ENCODE results near the gene ATP6V0B.

The ATP6V0B gene

GRCh38 chr1:43978264-43978550 is 3.4 kb downstream of the ATP6V0B start:
- H2AFZ ChIP-seq (ENCODE audit: low read depth, low read length), result no peak overlapping the region
- peak overlapping the region; percentile 76 for H3K4me3 ChIP-seq (ENCODE audit: low read length)

DNA sequence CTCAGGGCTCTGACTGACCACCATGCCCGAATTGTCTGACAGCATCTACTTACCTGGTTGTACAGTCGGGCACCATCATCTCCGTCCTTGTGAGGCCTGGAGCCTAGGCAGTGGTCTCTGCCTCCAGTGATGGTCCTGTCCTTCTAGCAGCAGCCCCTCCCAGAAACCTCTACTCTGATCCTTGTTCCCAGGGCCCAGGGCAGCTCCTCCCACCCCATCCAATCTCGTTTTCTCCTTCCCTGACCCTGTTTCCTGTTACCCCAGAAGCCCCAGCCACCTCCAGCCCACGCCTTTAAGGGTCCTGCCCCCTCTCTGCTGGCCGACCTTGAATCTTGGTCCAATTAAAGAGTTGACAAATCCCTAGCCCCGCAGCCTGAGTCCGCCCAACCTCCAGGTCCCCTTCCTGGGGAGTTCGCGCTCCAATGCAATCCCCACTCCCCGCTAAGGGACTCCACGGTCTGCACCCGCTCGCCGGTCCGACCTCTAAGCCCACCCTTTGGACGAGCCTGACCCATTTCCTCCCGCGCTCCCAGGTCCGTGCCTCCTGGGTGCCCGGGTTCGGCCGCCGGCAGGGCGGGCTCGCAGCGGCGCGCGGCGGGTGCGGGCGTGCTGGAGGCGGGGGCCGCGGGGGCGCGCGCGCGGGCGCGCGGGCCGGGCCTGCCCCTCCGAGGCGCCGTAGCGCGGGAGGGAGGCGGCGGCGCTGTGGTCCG is 3.9 kb downstream of the ATP6V0B start, which contains the start of gene B4GALT2:
TSS of gene B4GALT2 (plus strand) at position 660 of the 710 bp plus-strand sequence. CDS start 1,951 bp downstream, outside the sequence.
- Histone ChIP-seq H3K4me1 (ENCODE audit: insufficient read depth, low read length) (peaks cover 53% of the 10 kb centered on the region), H3K4me3 (ENCODE audit: low read length) (peak within 1 kb of the TSS; percentile 76), H2AFZ (ENCODE audit: low read depth, low read length) (peak within 1 kb of the TSS; percentile 23), H3K9me3 (ENCODE audit: low read length) (no peaks in the 10 kb centered on the region), H3K36me3 (ENCODE audit: insufficient read depth, low read length) (peaks cover 41% of the 10 kb centered on the region), H3K27me3 (ENCODE audit: insufficient read depth, low read length) (no peaks in the 10 kb centered on the region)

More at GRCh38 chr1:43978264-43978550, 3.4 kb downstream of the ATP6V0B start:
- Histone ChIP-seq H3K36me3 (ENCODE audit: insufficient read depth, low read length) (peaks cover 37% of the 10 kb centered on the region), H3K4me1 (ENCODE audit: insufficient read depth, low read length) (peaks cover 53% of the 10 kb centered on the region), H3K9me3 (ENCODE audit: low read length) (no peaks in the 10 kb centered on the region), H3K27me3 (ENCODE audit: insufficient read depth, low read length) (no peaks in the 10 kb centered on the region)

DNA sequence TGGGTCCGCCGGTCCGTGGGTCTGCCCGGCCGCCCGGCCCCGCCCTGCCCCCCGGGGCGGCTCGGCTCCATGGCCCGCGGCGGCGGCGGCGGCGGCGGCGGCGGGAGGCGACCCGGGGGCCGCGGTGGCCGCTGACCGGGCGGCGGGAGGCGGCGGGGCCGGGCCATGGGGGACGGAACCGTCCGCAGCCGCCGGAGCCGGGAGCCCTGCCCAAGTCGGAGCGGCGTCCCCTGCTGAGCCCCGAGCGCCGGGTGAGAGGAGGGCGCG is 4.4 kb downstream of the ATP6V0B start:
- peak overlapping the region; percentile 76 for H3K4me3 ChIP-seq (ENCODE audit: low read length)
- no peaks in the 10 kb centered on the region for H3K9me3 ChIP-seq (ENCODE audit: low read length)
- peaks cover 45% of the 10 kb centered on the region for H3K36me3 ChIP-seq (ENCODE audit: insufficient read depth, low read length)
- H2AFZ ChIP-seq (ENCODE audit: low read depth, low read length), result no peak overlapping the region
- H3K4me1 ChIP-seq (ENCODE audit: insufficient read depth, low read length), result peaks cover 50% of the 10 kb centered on the region
- H3K27me3 ChIP-seq (ENCODE audit: insufficient read depth, low read length), result no peaks in the 10 kb centered on the region

DNA sequence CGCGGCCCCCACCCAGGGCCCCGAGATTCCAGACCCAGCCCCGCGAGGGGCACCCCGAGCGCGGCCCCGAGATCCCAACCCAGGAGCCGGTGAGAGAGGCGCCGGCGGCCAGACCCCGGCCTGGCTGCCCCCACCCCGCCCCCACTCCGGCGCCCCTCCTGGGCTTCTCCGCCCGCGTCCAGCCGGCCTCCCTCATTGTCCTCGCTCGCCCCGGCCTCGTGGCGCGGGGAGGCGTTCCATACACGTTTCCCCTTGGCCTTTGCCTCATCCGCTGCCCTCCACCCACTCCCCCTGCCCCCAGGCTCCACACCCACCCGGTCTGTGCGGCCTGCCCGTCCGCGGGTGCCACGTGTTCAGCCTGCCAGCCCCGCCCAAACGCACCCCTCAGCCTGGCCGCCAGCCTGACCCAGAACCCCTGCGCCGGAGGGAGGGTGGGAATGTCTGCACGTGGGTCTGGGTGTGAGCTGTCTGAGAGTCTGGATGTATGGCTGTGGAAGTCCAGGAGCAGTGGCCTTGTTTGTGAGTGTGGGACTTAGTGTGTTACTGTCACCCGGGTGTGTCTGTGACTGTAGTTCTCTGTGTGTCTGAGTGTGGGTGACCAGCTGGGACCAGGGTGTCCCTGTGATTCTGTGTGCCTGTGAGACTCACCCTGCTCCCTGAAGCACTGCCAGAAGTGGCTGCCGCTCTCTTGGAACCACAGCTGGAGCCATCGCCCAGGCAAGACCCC is 4.9 kb downstream of the ATP6V0B start:
- Histone ChIP-seq H3K4me1 (ENCODE audit: insufficient read depth, low read length) (peaks cover 46% of the 10 kb centered on the region), H3K9me3 (ENCODE audit: low read length) (no peaks in the 10 kb centered on the region), H2AFZ (ENCODE audit: low read depth, low read length) (peak overlapping the region; percentile 23), H3K36me3 (ENCODE audit: insufficient read depth, low read length) (peaks cover 50% of the 10 kb centered on the region), H3K4me3 (ENCODE audit: low read length) (peak overlapping the region; percentile 76), H3K27me3 (ENCODE audit: insufficient read depth, low read length) (no peaks in the 10 kb centered on the region)

- H3K27me3 ChIP-seq (ENCODE audit: insufficient read depth, low read length), result no peaks in the 10 kb centered on the region
- peaks cover 56% of the 10 kb centered on the region for H3K36me3 ChIP-seq (ENCODE audit: insufficient read depth, low read length)
Observed at GRCh38 chr1:43980255-43981134, 5.7 kb downstream of the ATP6V0B start.

DNA sequence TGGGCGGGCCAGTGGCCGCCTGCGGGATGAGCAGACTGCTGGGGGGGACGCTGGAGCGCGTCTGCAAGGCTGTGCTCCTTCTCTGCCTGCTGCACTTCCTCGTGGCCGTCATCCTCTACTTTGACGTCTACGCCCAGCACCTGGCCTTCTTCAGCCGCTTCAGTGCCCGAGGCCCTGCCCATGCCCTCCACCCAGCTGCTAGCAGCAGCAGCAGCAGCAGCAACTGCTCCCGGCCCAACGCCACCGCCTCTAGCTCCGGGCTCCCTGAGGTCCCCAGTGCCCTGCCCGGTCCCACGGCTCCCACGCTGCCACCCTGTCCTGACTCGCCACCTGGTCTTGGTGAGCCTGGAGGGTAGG is 6.4 kb downstream of the ATP6V0B start:
- Histone ChIP-seq H3K9me3 (ENCODE audit: low read length) (no peaks in the 10 kb centered on the region), H3K4me3 (ENCODE audit: low read length) (no peak overlapping the region), H2AFZ (ENCODE audit: low read depth, low read length) (no peak overlapping the region), H3K27me3 (ENCODE audit: insufficient read depth, low read length) (no peaks in the 10 kb centered on the region), H3K4me1 (ENCODE audit: insufficient read depth, low read length) (peaks cover 38% of the 10 kb centered on the region), H3K36me3 (ENCODE audit: insufficient read depth, low read length) (peaks cover 62% of the 10 kb centered on the region)

More at GRCh38 chr1:43980255-43981134, 5.7 kb downstream of the ATP6V0B start:
- Histone ChIP-seq H3K4me3 (ENCODE audit: low read length) (peak overlapping the region; percentile 76), H3K4me1 (ENCODE audit: insufficient read depth, low read length) (peaks cover 44% of the 10 kb centered on the region), H2AFZ (ENCODE audit: low read depth, low read length) (no peak overlapping the region), H3K9me3 (ENCODE audit: low read length) (no peaks in the 10 kb centered on the region)

DNA sequence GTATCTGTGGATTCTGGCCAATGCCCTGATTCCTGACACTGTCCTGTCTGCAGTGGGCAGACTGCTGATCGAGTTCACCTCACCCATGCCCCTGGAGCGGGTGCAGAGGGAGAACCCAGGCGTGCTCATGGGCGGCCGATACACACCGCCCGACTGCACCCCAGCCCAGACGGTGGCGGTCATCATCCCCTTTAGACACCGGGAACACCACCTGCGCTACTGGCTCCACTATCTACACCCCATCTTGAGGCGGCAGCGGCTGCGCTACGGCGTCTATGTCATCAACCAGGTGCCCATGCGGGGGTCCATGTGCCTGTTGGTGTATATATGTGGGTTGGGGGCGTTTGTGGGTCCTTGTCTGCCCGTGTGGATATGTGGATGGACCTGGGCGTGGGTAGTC is 6.9 kb downstream of the ATP6V0B start:
- H3K9me3 ChIP-seq (ENCODE audit: low read length), result no peaks in the 10 kb centered on the region
- peaks cover 61% of the 10 kb centered on the region for H3K36me3 ChIP-seq (ENCODE audit: insufficient read depth, low read length)
- H3K27me3 ChIP-seq (ENCODE audit: insufficient read depth, low read length), result no peaks in the 10 kb centered on the region
- H3K4me3 ChIP-seq (ENCODE audit: low read length), result no peak overlapping the region
- peaks cover 33% of the 10 kb centered on the region for H3K4me1 ChIP-seq (ENCODE audit: insufficient read depth, low read length)
- H2AFZ ChIP-seq (ENCODE audit: low read depth, low read length), result no peak overlapping the region

- no peak overlapping the region for H2AFZ ChIP-seq (ENCODE audit: low read depth, low read length)
- no peak overlapping the region for H3K4me3 ChIP-seq (ENCODE audit: low read length)
- no peaks in the 10 kb centered on the region for H3K9me3 ChIP-seq (ENCODE audit: low read length)
- H3K27me3 ChIP-seq (ENCODE audit: insufficient read depth, low read length), result no peaks in the 10 kb centered on the region
- peaks cover 28% of the 10 kb centered on the region for H3K4me1 ChIP-seq (ENCODE audit: insufficient read depth, low read length)
- peaks cover 55% of the 10 kb centered on the region for H3K36me3 ChIP-seq (ENCODE audit: insufficient read depth, low read length)
Observed at GRCh38 chr1:43982241-43982640, 7.5 kb downstream of the ATP6V0B start.

DNA sequence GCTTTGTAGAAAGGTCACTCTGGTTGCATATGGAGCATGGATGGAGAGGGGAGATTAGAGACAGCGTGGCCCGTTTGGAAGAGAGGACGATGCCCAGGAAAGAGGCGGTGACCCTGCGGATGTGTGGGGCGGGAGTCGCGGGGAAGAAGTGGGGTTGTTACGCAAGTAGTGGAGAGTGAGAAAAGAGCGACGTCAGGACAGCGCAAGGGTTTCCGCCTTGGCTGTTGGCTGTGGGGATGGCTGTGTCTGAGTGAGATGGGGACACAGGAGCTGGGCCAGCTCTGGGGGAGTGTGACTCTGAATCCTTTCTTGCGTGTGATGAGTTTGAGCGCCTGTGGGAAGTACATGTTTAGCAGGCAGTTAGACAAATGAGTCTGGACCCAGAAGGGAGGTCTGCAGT is 8.0 kb downstream of the ATP6V0B start:
- Histone ChIP-seq H3K4me3 (ENCODE audit: low read length) (no peak overlapping the region), H3K36me3 (ENCODE audit: insufficient read depth, low read length) (peaks cover 49% of the 10 kb centered on the region), H3K27me3 (ENCODE audit: insufficient read depth, low read length) (no peaks in the 10 kb centered on the region), H3K9me3 (ENCODE audit: low read length) (no peaks in the 10 kb centered on the region), H2AFZ (ENCODE audit: low read depth, low read length) (no peak overlapping the region), H3K4me1 (ENCODE audit: insufficient read depth, low read length) (peaks cover 24% of the 10 kb centered on the region)

DNA sequence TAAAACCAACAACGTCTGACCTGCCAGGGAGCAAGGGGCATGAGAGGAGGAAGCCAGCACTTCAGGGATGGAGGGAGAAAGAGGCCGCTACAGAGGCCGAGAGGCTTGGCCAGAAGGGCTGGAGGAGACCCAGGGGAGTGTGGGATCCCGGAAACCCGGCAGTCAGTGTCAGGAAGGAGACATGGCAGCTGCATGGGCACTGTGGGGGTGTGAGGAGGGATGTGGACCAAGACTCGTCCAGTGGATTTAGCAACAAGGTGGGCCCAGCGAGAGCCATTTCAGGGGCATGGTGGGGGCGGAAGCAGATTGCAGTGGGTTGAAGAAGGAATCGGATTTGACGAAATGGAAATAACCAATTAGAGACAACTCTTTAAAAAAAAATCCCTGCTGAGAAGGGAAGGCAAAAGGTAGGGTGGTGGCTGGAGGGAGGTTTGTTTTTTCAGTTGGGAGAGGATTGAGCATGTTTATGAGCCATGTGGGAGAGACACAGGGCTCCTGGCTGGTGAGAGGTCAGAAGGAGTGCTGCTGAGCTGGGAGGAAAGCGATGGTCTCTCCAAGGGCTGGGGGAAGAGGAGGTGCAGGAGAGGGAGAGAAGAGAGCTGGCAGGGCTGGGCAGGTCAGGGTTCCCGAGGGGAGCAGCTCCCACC is 8.6 kb downstream of the ATP6V0B start:
- H3K4me3 ChIP-seq (ENCODE audit: low read length), result no peak overlapping the region
- peaks cover 46% of the 10 kb centered on the region for H3K36me3 ChIP-seq (ENCODE audit: insufficient read depth, low read length)
- no peaks in the 10 kb centered on the region for H3K27me3 ChIP-seq (ENCODE audit: insufficient read depth, low read length)
- no peak overlapping the region for H2AFZ ChIP-seq (ENCODE audit: low read depth, low read length)
- H3K4me1 ChIP-seq (ENCODE audit: insufficient read depth, low read length), result peaks cover 18% of the 10 kb centered on the region
- H3K9me3 ChIP-seq (ENCODE audit: low read length), result no peaks in the 10 kb centered on the region

DNA sequence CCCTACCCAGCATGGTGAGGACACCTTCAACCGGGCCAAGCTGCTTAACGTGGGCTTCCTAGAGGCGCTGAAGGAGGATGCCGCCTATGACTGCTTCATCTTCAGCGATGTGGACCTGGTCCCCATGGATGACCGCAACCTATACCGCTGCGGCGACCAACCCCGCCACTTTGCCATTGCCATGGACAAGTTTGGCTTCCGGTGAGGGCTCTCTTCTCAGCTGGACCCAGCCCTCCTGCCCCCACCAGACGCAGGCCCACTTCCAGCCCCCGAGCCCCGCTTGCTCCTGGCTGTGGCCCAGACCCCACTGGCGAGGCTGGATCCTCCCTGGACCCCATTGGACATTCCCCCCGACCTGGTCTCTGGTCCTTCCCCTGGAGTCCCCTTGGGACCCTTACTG is 10.1 kb downstream of the ATP6V0B start:
- H3K4me1 ChIP-seq (ENCODE audit: insufficient read depth, low read length), result peaks cover 9% of the 10 kb centered on the region
- peaks cover 46% of the 10 kb centered on the region for H3K36me3 ChIP-seq (ENCODE audit: insufficient read depth, low read length)
- no peak overlapping the region for H3K4me3 ChIP-seq (ENCODE audit: low read length)
- no peaks in the 10 kb centered on the region for H3K27me3 ChIP-seq (ENCODE audit: insufficient read depth, low read length)
- no peak overlapping the region for H2AFZ ChIP-seq (ENCODE audit: low read depth, low read length)
- H3K9me3 ChIP-seq (ENCODE audit: low read length), result no peaks in the 10 kb centered on the region

GRCh38 chr1:43985984-43986595 is 11.3 kb downstream of the ATP6V0B start:
- H3K4me3 ChIP-seq (ENCODE audit: low read length), result no peak overlapping the region
- H3K4me1 ChIP-seq (ENCODE audit: insufficient read depth, low read length), result peaks cover 3% of the 10 kb centered on the region
- no peak overlapping the region for H2AFZ ChIP-seq (ENCODE audit: low read depth, low read length)
- no peaks in the 10 kb centered on the region for H3K27me3 ChIP-seq (ENCODE audit: insufficient read depth, low read length)
- peaks cover 46% of the 10 kb centered on the region for H3K36me3 ChIP-seq (ENCODE audit: insufficient read depth, low read length)
- H3K9me3 ChIP-seq (ENCODE audit: low read length), result no peaks in the 10 kb centered on the region

Measured in neuron (in vitro differentiated cells).